Smooth muscle cell (in vitro differentiated cells): ENCODE data around the gene SHISA9. TPM values are rescaled to one million over a fixed set of nuclear protein-coding genes. Genes with fewer than 3 reads are reported as not detected.

ENCODE experiments used
- DNase-seq: peaks from one replicate; lab custom pipeline; 2025; ENCODE audit not compliant: unreplicated experiment; lab: John Stamatoyannopoulos, UW
- H2AFZ ChIP-seq: fragments of 200-600 bp; sonication (generic); 2 replicates; pipeline ENCODE4 v1.6.0; 2016; ENCODE audit warnings: antibody characterized with exemption, low read depth, mild to moderate bottlenecking
- H3F3A ChIP-seq: fragments of 200-600 bp; sonication (generic); 2 replicates; pipeline ENCODE4 v1.6.0; 2017; ENCODE audit warnings: antibody characterized with exemption, low read depth
- H3K27ac ChIP-seq: fragments of 200-600 bp; sonication (generic); 2 replicates; pipeline ENCODE4 v1.5.1; 2016; ENCODE audit warnings: low read depth, mild to moderate bottlenecking
- H3K27me3 ChIP-seq: fragments of 200-600 bp; sonication (generic); 2 replicates; pipeline ENCODE4 v1.6.1; 2016; ENCODE audit warnings: low read depth, mild to moderate bottlenecking
- H3K36me3 ChIP-seq: fragments of 200-600 bp; sonication (generic); 2 replicates; pipeline ENCODE4 v1.5.1; 2016; ENCODE audit warnings: low read depth
- H3K4me1 ChIP-seq: fragments of 200-600 bp; sonication (generic); 2 replicates; pipeline ENCODE4 v1.5.1; 2016; ENCODE audit warnings: low read depth
- H3K4me2 ChIP-seq: fragments of 200-600 bp; sonication (generic); 2 replicates; pipeline ENCODE4 v1.6.0; 2016; ENCODE audit warnings: mild to moderate bottlenecking
- H3K4me3 ChIP-seq: fragments of 200-600 bp; sonication (generic); 2 replicates; pipeline ENCODE4 v1.5.1; 2016; ENCODE audit warnings: mild to moderate bottlenecking
- H3K79me2 ChIP-seq: fragments of 200-600 bp; sonication (generic); 2 replicates; pipeline ENCODE4 v1.6.0; 2016; ENCODE audit warnings: low read depth, mild to moderate bottlenecking
- H3K9ac ChIP-seq: fragments of 200-600 bp; sonication (generic); 2 replicates; pipeline ENCODE4 v1.6.0; 2016; ENCODE audit warnings: low read depth
- H3K9me3 ChIP-seq: fragments of 200-600 bp; sonication (generic); replicated peaks from 2 replicates; pipeline ENCODE4 v1.5.1; 2016; ENCODE audit warnings: low read depth
- H4K20me1 ChIP-seq: fragments of 200-600 bp; sonication (generic); 2 replicates; pipeline ENCODE4 v1.6.0; 2016; ENCODE audit warnings: low read depth
- CTCF ChIP-seq: fragments of 200-600 bp; sonication (generic); IDR thresholded peaks from 2 replicates; pipeline ENCODE4 v1.5.1; 2017; ENCODE audit warnings: borderline replicate concordance, mild to moderate bottlenecking, antibody characterized with exemption; ENCODE audit not compliant: insufficient read depth, poor library complexity, severe bottlenecking
- WGBS: methylation state at CpG from one replicate; pipeline ENCODE4 v1.1.7; 2016; ENCODE audit warnings: low lambda C conversion rate; 5-methylcytosine and 5-hydroxymethylcytosine counted together
- polyA plus RNA-seq: library from polyadenylated mRNA; unstranded; fragments of >200 nt; fragmentation: Nextera tagmentation; extraction: Ambion mirVana; gene quantifications from 2 replicates; pipeline ENCODE4 v1.2.1, GENCODE V29; 2016
- total RNA-seq: library from RNA; depleted of rRNA; stranded (reverse); fragments of >200 nt; gene quantifications from 2 replicates; pipeline ENCODE4 v1.2.3, GENCODE V29; 2014

The SHISA9 gene
- total and polyA plus RNA-seq, 2 experiments from 2014 or later = 0.09 TPM; not detected in 1

GRCh38 chr16:12941896-12942295 lies 40.5 kb downstream of the SHISA9 start:
- no peaks in the 10 kb centered on the region for H3K9me3 ChIP-seq
- H2AFZ ChIP-seq = no peak overlapping the region
- H3K27me3 ChIP-seq = no peaks in the 10 kb centered on the region
- no peak overlapping the region for H3K27ac ChIP-seq
- H3K4me1 ChIP-seq = no peaks in the 10 kb centered on the region
- H3K4me3 ChIP-seq = no peak overlapping the region
- DNase-seq = no peak
- H4K20me1 ChIP-seq = no peaks in the 10 kb centered on the region
- no peaks in the 10 kb centered on the region for H3K36me3 ChIP-seq
- no peaks in the 10 kb centered on the region for H3F3A ChIP-seq
- TF ChIP-seq CTCF = no peak
- H3K4me2 ChIP-seq = no peak overlapping the region
- no peaks in the 10 kb centered on the region for H3K79me2 ChIP-seq
- no peak overlapping the region for H3K9ac ChIP-seq
- WGBS = 93% methylated on average over 3 of the region's 3 CpGs

GRCh38 chr16:12942861-12943260 lies 41.5 kb downstream of the SHISA9 start:
- Histone ChIP-seq H3K4me1 (no peaks in the 10 kb centered on the region), H3K9me3 (no peaks in the 10 kb centered on the region), H3K36me3 (no peaks in the 10 kb centered on the region), H4K20me1 (no peaks in the 10 kb centered on the region), H3K9ac (no peak overlapping the region), H3K27ac (no peak overlapping the region), H3F3A (no peaks in the 10 kb centered on the region), H3K4me2 (no peak overlapping the region), H2AFZ (no peak overlapping the region), H3K27me3 (no peaks in the 10 kb centered on the region), H3K4me3 (no peak overlapping the region), H3K79me2 (no peaks in the 10 kb centered on the region)
- no peak for DNase-seq
- no peak for TF ChIP-seq CTCF
- 93% methylated on average over 5 of the region's 5 CpGs for WGBS

GRCh38 chr16:12944300-12944699 lies 42.9 kb downstream of the SHISA9 start:
- Histone ChIP-seq H3K4me1 (no peaks in the 10 kb centered on the region), H3K9me3 (no peaks in the 10 kb centered on the region), H3K9ac (no peak overlapping the region), H3K27ac (no peak overlapping the region), H3K79me2 (no peaks in the 10 kb centered on the region), H3K4me2 (no peak overlapping the region), H3K27me3 (no peaks in the 10 kb centered on the region), H2AFZ (no peak overlapping the region), H4K20me1 (no peaks in the 10 kb centered on the region), H3F3A (no peaks in the 10 kb centered on the region), H3K4me3 (no peak overlapping the region), H3K36me3 (no peaks in the 10 kb centered on the region)
- DNase-seq = no peak
- TF ChIP-seq CTCF = no peak
- WGBS = 91% methylated on average over 3 of the region's 3 CpGs

- Histone ChIP-seq H3K36me3 (no peaks in the 10 kb centered on the region), H4K20me1 (no peaks in the 10 kb centered on the region), H3K27me3 (no peaks in the 10 kb centered on the region), H3K79me2 (no peaks in the 10 kb centered on the region), H3K4me2 (no peak overlapping the region), H3K4me3 (no peak overlapping the region), H3K4me1 (no peaks in the 10 kb centered on the region), H2AFZ (no peak overlapping the region), H3F3A (no peaks in the 10 kb centered on the region), H3K27ac (no peak overlapping the region), H3K9me3 (no peaks in the 10 kb centered on the region), H3K9ac (no peak overlapping the region)
- no peak for DNase-seq
- TF ChIP-seq CTCF = no peak
- WGBS = 78% methylated on average over 1 of the region's 1 CpG
Observed at GRCh38 chr16:12951392-12951791, 50.0 kb downstream of the SHISA9 start.
